GM12801 (cell line): ENCODE measurements around the gene TSEN54.

ENCODE experiments used
- CTCF ChIP-seq: IDR thresholded peaks from one replicate; pipeline ENCODE4 v1.5.1; 2011; ENCODE audit warnings: control low read depth; ENCODE audit not compliant: insufficient read length; ENCODE audit errors: extremely low read depth

Gene TSEN54

GRCh38 chr17:75524970-75525805 is 8.9 kb downstream of the TSEN54 start, which contains the start of gene LLGL2:
TSS of gene LLGL2 (plus strand) at chr17:75525697. CDS start at chr17:75543427, 17,730 bp downstream.
- no peak for TF ChIP-seq CTCF

- no peak for TF ChIP-seq CTCF
Measured at GRCh38 chr17:75525806-75526554, 9.7 kb downstream of the TSEN54 start.

GRCh38 chr17:75526555-75527270 is 10.4 kb downstream of the TSEN54 start:
- TF ChIP-seq CTCF, result no peak

GRCh38 chr17:75530837-75531720 is 14.8 kb downstream of the TSEN54 start:
- TF ChIP-seq CTCF, result no peak

- TF ChIP-seq CTCF, result no peak
Measured at GRCh38 chr17:75531721-75532072, 15.4 kb downstream of the TSEN54 start.

GRCh38 chr17:75535119-75535537 is 18.8 kb downstream of the TSEN54 start:
- TF ChIP-seq CTCF, result no peak
